ENCODE data around the gene HLCS.

GRCh38 chr21:37006486-37007291 lies 40.2 kb upstream of the HLCS start, which contains the start of gene RIPPLY3:
- TF ChIP-seq POLR2A (IDR thresholded peaks at IDR 0.05) (no peak), CTCF (IDR thresholded peaks at IDR 0.05) (no peak)

All from breast epithelium (tissue), 3 donors.